ENCODE measurements around the gene PLEKHG4. TPM values are rescaled to one million over a fixed set of nuclear protein-coding genes. Genes with fewer than 3 reads are reported as not detected.

The PLEKHG4 gene
- total RNA-seq, 1 experiment from 2014 or later: 13.9 TPM

DNA sequence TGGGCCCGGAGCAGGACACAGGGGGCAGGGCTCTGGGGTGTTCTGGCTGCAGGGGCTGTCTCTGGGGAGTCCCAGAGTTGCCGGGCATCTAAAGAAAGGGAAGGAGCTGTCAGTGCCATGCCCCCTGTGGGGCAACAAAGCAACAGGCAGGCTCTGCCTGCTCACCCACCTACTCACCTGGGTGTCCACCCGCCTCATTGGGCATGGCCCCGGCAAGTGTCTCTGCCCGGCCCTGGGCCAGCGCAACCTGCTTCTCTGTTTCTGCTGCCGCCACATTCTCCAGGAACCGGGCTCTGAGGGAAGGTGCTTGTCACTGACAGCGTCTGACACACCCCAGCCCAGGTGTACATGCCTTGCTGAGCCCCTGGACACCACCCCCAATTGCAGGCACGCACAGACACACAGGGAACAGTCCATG lies 45.1 kb upstream of the PLEKHG4 start:
- H4K8ac ChIP-seq (replicated peaks; ENCODE audit: insufficient read length, low read depth, low read length): no peak overlapping the region
- H3K18ac ChIP-seq (ENCODE audit: insufficient read length, low read depth, low read length): no peak overlapping the region
- Mint-ChIP-seq H3K27me3 (ENCODE audit: low read depth) (no peaks in the 10 kb centered on the region), H3K9me3 (no peaks in the 10 kb centered on the region), H3K36me3 (ENCODE audit: insufficient read depth in 1 of 3, low read depth in 3 of 3) (peaks cover 34 to 83% (median 66%) of the 10 kb centered on the region in 3 experiments), H3K27ac (no peak overlapping the region), H3K4me1 (peaks cover 0 to 10% of the 10 kb centered on the region in 2 experiments; a peak in 2 of 4 replicates), H3K4me3 (no peak overlapping the region)
- no peak overlapping the region for H3K4ac ChIP-seq (ENCODE audit: low read depth, low read length)
- H3K23me2 ChIP-seq (ENCODE audit: insufficient read length, low read depth, low read length, poor library complexity, severe bottlenecking): no peaks in the 10 kb centered on the region
- no peak overlapping the region for H3K9ac ChIP-seq (ENCODE audit: extremely low read depth, insufficient read length, low read length)
- no peak overlapping the region for H2BK12ac ChIP-seq (ENCODE audit: insufficient read length, low read depth, low read length)
- no peak overlapping the region for H2BK15ac ChIP-seq (ENCODE audit: low read depth, low read length)
- no peaks in the 10 kb centered on the region for H3K9me3 ChIP-seq (ENCODE audit: control insufficient read depth, low read depth, low read length)
- H3K14ac ChIP-seq (ENCODE audit: insufficient read depth, low read length): no peak overlapping the region
- no peak overlapping the region for H3K27ac ChIP-seq (ENCODE audit: insufficient read length, low read depth, low read length)
- no peak overlapping the region for H2BK5ac ChIP-seq (ENCODE audit: insufficient read length, low read length)
- H3K27me3 ChIP-seq (ENCODE audit: insufficient read depth, low read length): no peaks in the 10 kb centered on the region
- H2BK120ac ChIP-seq (ENCODE audit: low read depth, low read length, poor library complexity, severe bottlenecking): no peak overlapping the region
- H2BK20ac ChIP-seq (ENCODE audit: low read depth, low read length, poor library complexity, severe bottlenecking): no peak overlapping the region
- no peak overlapping the region for H3K23ac ChIP-seq (ENCODE audit: insufficient read length, low read depth, low read length)
- no peak overlapping the region for H3K56ac ChIP-seq (ENCODE audit: insufficient read length, low read depth, low read length)
- no peaks in the 10 kb centered on the region for H4K20me1 ChIP-seq (ENCODE audit: control insufficient read depth, insufficient read depth, insufficient read length)
- no peaks in the 10 kb centered on the region for H3K79me1 ChIP-seq (ENCODE audit: insufficient read depth, low read depth, low read length, poor library complexity, severe bottlenecking)
- no peaks in the 10 kb centered on the region for H3K79me2 ChIP-seq (ENCODE audit: insufficient read depth, low read length)
- no peak overlapping the region for H4K91ac ChIP-seq (ENCODE audit: insufficient read length, low read depth, low read length)
- DNase-seq: peak; percentile 18
- no peak overlapping the region for H2AK5ac ChIP-seq (ENCODE audit: insufficient read length, low read length)
- H3K4me1 ChIP-seq (ENCODE audit: insufficient read depth, low read length): no peaks in the 10 kb centered on the region
- no peak overlapping the region for H3T11ph ChIP-seq (ENCODE audit: low read length)
- H3K4me2 ChIP-seq (ENCODE audit: insufficient read depth, insufficient read length, low read length): no peak overlapping the region
- TF ChIP-seq, protein P1, sequence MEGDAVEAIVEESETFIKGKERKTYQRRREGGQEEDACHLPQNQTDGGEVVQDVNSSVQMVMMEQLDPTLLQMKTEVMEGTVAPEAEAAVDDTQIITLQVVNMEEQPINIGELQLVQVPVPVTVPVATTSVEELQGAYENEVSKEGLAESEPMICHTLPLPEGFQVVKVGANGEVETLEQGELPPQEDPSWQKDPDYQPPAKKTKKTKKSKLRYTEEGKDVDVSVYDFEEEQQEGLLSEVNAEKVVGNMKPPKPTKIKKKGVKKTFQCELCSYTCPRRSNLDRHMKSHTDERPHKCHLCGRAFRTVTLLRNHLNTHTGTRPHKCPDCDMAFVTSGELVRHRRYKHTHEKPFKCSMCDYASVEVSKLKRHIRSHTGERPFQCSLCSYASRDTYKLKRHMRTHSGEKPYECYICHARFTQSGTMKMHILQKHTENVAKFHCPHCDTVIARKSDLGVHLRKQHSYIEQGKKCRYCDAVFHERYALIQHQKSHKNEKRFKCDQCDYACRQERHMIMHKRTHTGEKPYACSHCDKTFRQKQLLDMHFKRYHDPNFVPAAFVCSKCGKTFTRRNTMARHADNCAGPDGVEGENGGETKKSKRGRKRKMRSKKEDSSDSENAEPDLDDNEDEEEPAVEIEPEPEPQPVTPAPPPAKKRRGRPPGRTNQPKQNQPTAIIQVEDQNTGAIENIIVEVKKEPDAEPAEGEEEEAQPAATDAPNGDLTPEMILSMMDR (conservative IDR thresholded peaks at IDR 0.05): no peak
- no CpG with 5 or more reads among the region's 10 CpGs for WGBS (ENCODE audit: extremely low coverage, insufficient read length, low lambda C conversion rate)
- no peak overlapping the region for H4K5ac ChIP-seq (ENCODE audit: insufficient read length, low read depth, low read length)
- no peak overlapping the region for H2AFZ ChIP-seq (ENCODE audit: low read length)

All from H9 (cell line).